Endodermal cell (in vitro differentiated cells): ENCODE results near the gene SMIM35. TPM values are rescaled to one million over a fixed set of nuclear protein-coding genes. Genes with fewer than 3 reads are reported as not detected.

Source experiments
- DNase-seq: peaks from one replicate; pipeline ENCODE4 v3.0.0-alpha.2; 2017
- H3K27ac ChIP-seq: 2 replicates; pipeline ENCODE4 v1.5.1; 2013; ENCODE audit warnings: mild to moderate bottlenecking, low read depth, low read length, moderate library complexity
- H3K27me3 ChIP-seq: 2 replicates; pipeline ENCODE4 v1.6.1; 2013; ENCODE audit warnings: mild to moderate bottlenecking, low read length, moderate library complexity; ENCODE audit not compliant: insufficient read depth, control insufficient read depth, poor library complexity, severe bottlenecking
- H3K36me3 ChIP-seq: 2 replicates; pipeline ENCODE4 v1.7.0; 2013; ENCODE audit warnings: mild to moderate bottlenecking, low read length, moderate library complexity; ENCODE audit not compliant: control insufficient read depth, insufficient read depth
- H3K4me1 ChIP-seq: one replicate; pipeline ENCODE4 v1.7.0; 2013; ENCODE audit warnings: low read length; ENCODE audit not compliant: control insufficient read depth, insufficient read depth
- H3K4me3 ChIP-seq: 2 replicates; pipeline ENCODE4 v1.5.1; 2013; ENCODE audit warnings: mild to moderate bottlenecking, low read length, moderate library complexity
- H3K9ac ChIP-seq: 2 replicates; pipeline ENCODE4 v1.6.1; 2013; ENCODE audit warnings: mild to moderate bottlenecking, low read length, moderate library complexity; ENCODE audit not compliant: poor library complexity, severe bottlenecking; ENCODE audit errors: extremely low read depth
- H3K9me3 ChIP-seq: 2 replicates; pipeline ENCODE4 v1.6.1; 2013; ENCODE audit warnings: mild to moderate bottlenecking, low read length, moderate library complexity; ENCODE audit not compliant: control insufficient read depth
- H3K27ac Mint-ChIP-seq: 2 replicates; pipeline ENCODE4 v1.8.0; 2020; ENCODE audit warnings: mixed read lengths
- H3K27me3 Mint-ChIP-seq: 2 replicates; pipeline ENCODE4 v1.8.0; 2021; ENCODE audit warnings: mild to moderate bottlenecking, mixed read lengths; ENCODE audit not compliant: insufficient read depth
- H3K36me3 Mint-ChIP-seq: 2 replicates; pipeline ENCODE4 v1.8.0; 2020; ENCODE audit warnings: low read depth, mixed read lengths
- H3K4me1 Mint-ChIP-seq: 2 replicates; pipeline ENCODE4 v1.8.0; 2020; ENCODE audit warnings: mixed read lengths
- H3K4me3 Mint-ChIP-seq: 2 replicates; pipeline ENCODE4 v1.8.0; 2020; ENCODE audit warnings: mild to moderate bottlenecking, moderate library complexity, mixed read lengths
- H3K9me3 Mint-ChIP-seq: 2 replicates; pipeline ENCODE4 v1.8.0; 2020; ENCODE audit warnings: mild to moderate bottlenecking, mixed read lengths
- CTCF ChIP-seq: fragments of 200-600 bp; sonication (generic); conservative IDR thresholded peaks from 2 replicates; pipeline ENCODE4 v1.5.0; 2021; ENCODE audit warnings: antibody characterized with exemption, mild to moderate bottlenecking
- WGBS, 2 experiments: methylation state at CpG; one replicate each; pipeline versions ENCODE4 v1.1.5 to v1.1.7; 2013; ENCODE audit warnings: missing lambda C conversion rate in 2 of 2, mixed read lengths in 1 of 2; ENCODE audit not compliant: insufficient coverage in 1 of 2, insufficient read length in 1 of 2; 5-methylcytosine and 5-hydroxymethylcytosine counted together
- total RNA-seq, 2 donors: library from RNA; stranded (reverse); fragmentation: NEBNext Ultra II Directional in 1 of 2; extraction: Animal tissue kit (Norgen Biotek cat#: 25700) in 1 of 2; gene quantifications; 2 replicates in 1 of 2; 3 replicates in 1 of 2; pipeline ENCODE4 v1.2.1, GENCODE V29; 2021

SMIM35 gene
- total RNA-seq, 2 donors from 2014 or later: not detected

GRCh38 chr11:118076754-118077281 lies 9.9 kb downstream of the SMIM35 start, which contains the start of gene TMPRSS4:
Gene TMPRSS4, plus strand, starts transcription at chr11:118077078. Its CDS starts 225 bp downstream, at chr11:118077303.
- H3K9me3 Mint-ChIP-seq: peaks cover 4% of the 10 kb centered on the region
- no peak within 1 kb of the TSS for H3K27ac ChIP-seq
- no peaks in the 10 kb centered on the region for H3K4me1 ChIP-seq
- WGBS, 2 experiments: 93 to 95% methylated on average over 6 to 7 of the region's 7 CpGs
- peaks cover 12% of the 10 kb centered on the region for H3K4me1 Mint-ChIP-seq
- no peaks in the 10 kb centered on the region for H3K36me3 Mint-ChIP-seq
- H3K4me3 ChIP-seq: no peak within 1 kb of the TSS
- no peaks in the 10 kb centered on the region for H3K36me3 ChIP-seq
- no peaks in the 10 kb centered on the region for H3K27me3 ChIP-seq
- no peak within 1 kb of the TSS for H3K27ac Mint-ChIP-seq
- no peak within 1 kb of the TSS for H3K4me3 Mint-ChIP-seq
- no peak for DNase-seq
- TF ChIP-seq CTCF: no peak
- no peak within 1 kb of the TSS for H3K9ac ChIP-seq
- no peaks in the 10 kb centered on the region for H3K9me3 ChIP-seq
- H3K27me3 Mint-ChIP-seq: peaks cover 18% of the 10 kb centered on the region

- 81 to 86% methylated on average over 1 to 2 of the region's 2 CpGs for WGBS, 2 experiments
Measured at GRCh38 chr11:118074785-118075184, 12.0 kb downstream of the SMIM35 start.

GRCh38 chr11:118074091-118074685 lies 12.6 kb downstream of the SMIM35 start:
- Mint-ChIP-seq H3K27ac (no peak overlapping the region), H3K4me3 (no peak overlapping the region), H3K27me3 (peaks cover 10% of the 10 kb centered on the region), H3K36me3 (no peaks in the 10 kb centered on the region), H3K4me1 (peaks cover 13% of the 10 kb centered on the region), H3K9me3 (peaks cover 4% of the 10 kb centered on the region)
- DNase-seq: no peak
- TF ChIP-seq CTCF: no peak
- H3K9ac ChIP-seq: no peak overlapping the region
- H3K4me3 ChIP-seq: no peak overlapping the region
- H3K27ac ChIP-seq: no peak overlapping the region
- no peaks in the 10 kb centered on the region for H3K4me1 ChIP-seq
- WGBS, 2 experiments: 89 to 92% methylated on average over 5 to 11 of the region's 11 CpGs
- H3K36me3 ChIP-seq: no peaks in the 10 kb centered on the region
- H3K9me3 ChIP-seq: no peaks in the 10 kb centered on the region
- no peaks in the 10 kb centered on the region for H3K27me3 ChIP-seq

More at GRCh38 chr11:118074785-118075184, 12.0 kb downstream of the SMIM35 start:
- H3K36me3 ChIP-seq: no peaks in the 10 kb centered on the region
- no peak for DNase-seq
- peaks cover 11% of the 10 kb centered on the region for H3K27me3 Mint-ChIP-seq
- no peaks in the 10 kb centered on the region for H3K27me3 ChIP-seq
- peaks cover 13% of the 10 kb centered on the region for H3K4me1 Mint-ChIP-seq
- H3K9ac ChIP-seq: no peak overlapping the region
- no peak overlapping the region for H3K27ac Mint-ChIP-seq
- peaks cover 4% of the 10 kb centered on the region for H3K9me3 Mint-ChIP-seq
- no peak for TF ChIP-seq CTCF
- H3K27ac ChIP-seq: no peak overlapping the region
- no peak overlapping the region for H3K4me3 Mint-ChIP-seq
- no peaks in the 10 kb centered on the region for H3K4me1 ChIP-seq
- no peaks in the 10 kb centered on the region for H3K36me3 Mint-ChIP-seq
- no peaks in the 10 kb centered on the region for H3K9me3 ChIP-seq
- H3K4me3 ChIP-seq: no peak overlapping the region
